Activated gamma-delta T cell treated with anti-CD3 and anti-CD28 coated beads, Interleukin-2, amount 50 U/mL, for 16 hours (primary cell): ENCODE results near the gene NLGN4Y.

ENCODE experiments used
- DNase-seq: peaks from one replicate; pipeline ENCODE4 v3.0.0-alpha.2; 2020; ENCODE audit warnings: low read depth

NLGN4Y gene

GRCh38 chrY:14524272-14525231, at the start of gene NLGN4Y:
Gene NLGN4Y, plus strand, starts transcription at chrY:14524529. Its CDS starts 97,591 bp downstream, at chrY:14622120.
- DNase-seq = no peak

- no peak for DNase-seq
Observed at GRCh38 chrY:14485935-14486334, 38.4 kb upstream of the NLGN4Y start.

- no peak for DNase-seq
Observed at GRCh38 chrY:14490226-14490625, 34.1 kb upstream of the NLGN4Y start.

- no peak for DNase-seq
Observed at GRCh38 chrY:14498071-14498470, 26.3 kb upstream of the NLGN4Y start.

GRCh38 chrY:14504592-14504991, 19.7 kb upstream of the NLGN4Y start:
- DNase-seq = no peak

- no peak for DNase-seq
Observed at GRCh38 chrY:14522379-14522950, 1.9 kb upstream of the NLGN4Y start.

GRCh38 chrY:14523491-14524271, 648 bp upstream of the NLGN4Y start:
- DNase-seq = no peak

GRCh38 chrY:14525315-14525714, 986 bp downstream of the NLGN4Y start:
- no peak for DNase-seq

GRCh38 chrY:14528361-14528760, 4.0 kb downstream of the NLGN4Y start:
- no peak for DNase-seq

GRCh38 chrY:14536703-14537102, 12.4 kb downstream of the NLGN4Y start:
- DNase-seq = no peak

- DNase-seq = no peak
Observed at GRCh38 chrY:14543506-14543905, 19.2 kb downstream of the NLGN4Y start.

GRCh38 chrY:14581294-14581693, 57.0 kb downstream of the NLGN4Y start:
- no peak for DNase-seq

GRCh38 chrY:14586725-14587124, 62.4 kb downstream of the NLGN4Y start:
- no peak for DNase-seq

GRCh38 chrY:14601372-14601771, 77.0 kb downstream of the NLGN4Y start:
- DNase-seq = no peak

- no peak for DNase-seq
Observed at GRCh38 chrY:14617625-14618024, 93.3 kb downstream of the NLGN4Y start.

- no peak for DNase-seq
Observed at GRCh38 chrY:14618513-14618912, 94.2 kb downstream of the NLGN4Y start.

GRCh38 chrY:14628208-14628607, 103.9 kb downstream of the NLGN4Y start:
- DNase-seq = no peak

- DNase-seq = no peak
Observed at GRCh38 chrY:14631676-14632075, 107.3 kb downstream of the NLGN4Y start.

- DNase-seq = no peak
Observed at GRCh38 chrY:14633718-14634117, 109.4 kb downstream of the NLGN4Y start.

- no peak for DNase-seq
Observed at GRCh38 chrY:14634954-14635353, 110.6 kb downstream of the NLGN4Y start.

- DNase-seq = no peak
Observed at GRCh38 chrY:14637551-14637950, 113.2 kb downstream of the NLGN4Y start.

- DNase-seq = no peak
Observed at GRCh38 chrY:14641853-14642252, 117.5 kb downstream of the NLGN4Y start.
